GM12878 (cell line): Measurements from ENCODE around the gene USP36. TPM values are rescaled to one million over a fixed set of nuclear protein-coding genes. Genes with fewer than 3 reads are reported as not detected.

Experiments
- BMI1 ChIP-seq: fragments of 450-650 bp; IDR thresholded peaks from 2 replicates; pipeline ENCODE4 v1.6.1; 2016; ENCODE audit warnings: mild to moderate bottlenecking, moderate library complexity, borderline replicate concordance
- CEBPB ChIP-seq, 2 experiments: fragments of 150-350 bp in 1 of 2; IDR thresholded peaks; 2 replicates each; pipeline ENCODE4 v1.6.1; 2012 to 2014; ENCODE audit warnings: low read depth in 2 of 2, low read length in 2 of 2, borderline replicate concordance in 1 of 2, inconsistent platforms in 1 of 2
- GABPA ChIP-seq: IDR thresholded peaks from 2 replicates; pipeline ENCODE4 v1.6.1; 2014; ENCODE audit warnings: antibody characterized with exemption, low read depth, mild to moderate bottlenecking, inconsistent platforms
- MEF2A ChIP-seq: IDR thresholded peaks from 2 replicates; pipeline ENCODE4 v1.6.1; 2011; ENCODE audit warnings: low read depth, mild to moderate bottlenecking, low read length, moderate library complexity; ENCODE audit not compliant: insufficient read depth
- NFYA ChIP-seq: IDR thresholded peaks from 2 replicates; pipeline ENCODE4 v1.6.1; 2011; ENCODE audit warnings: low read depth, mild to moderate bottlenecking, low read length, improper control_type of control experiment, borderline replicate concordance
- RAD51 ChIP-seq: fragments of 450-650 bp; IDR thresholded peaks from 2 replicates; pipeline ENCODE4 v1.6.1; 2016; ENCODE audit warnings: moderate library complexity, mild to moderate bottlenecking, inconsistent platforms
- SIN3A ChIP-seq: IDR thresholded peaks from 2 replicates; pipeline ENCODE4 v1.6.1; 2012; ENCODE audit warnings: low read depth, low read length, improper control_type of control experiment
- SMARCA5 ChIP-seq: fragments of 450-650 bp; IDR thresholded peaks from 2 replicates; pipeline ENCODE4 v1.6.1; 2017; ENCODE audit warnings: mild to moderate bottlenecking
- SREBF1 ChIP-seq: IDR thresholded peaks from 2 replicates; pipeline ENCODE4 v1.6.1; 2012; ENCODE audit warnings: mild to moderate bottlenecking, low read length
- SRF ChIP-seq, 2 experiments: IDR thresholded peaks; 2 replicates each; pipeline ENCODE4 v1.6.1; 2011; ENCODE audit warnings: low read depth in 2 of 2, low read length in 2 of 2, mild to moderate bottlenecking in 1 of 2, moderate library complexity in 1 of 2
- TCF3 ChIP-seq: IDR thresholded peaks from 2 replicates; pipeline ENCODE4 v1.6.1; 2012; ENCODE audit warnings: low read depth, mild to moderate bottlenecking, low read length, borderline replicate concordance; ENCODE audit not compliant: insufficient read depth
- ZBED1 ChIP-seq: IDR thresholded peaks from 2 replicates; pipeline ENCODE4 v1.6.1; 2016; ENCODE audit warnings: borderline replicate concordance
- ZSCAN29 ChIP-seq: fragments of 450-650 bp; IDR thresholded peaks from 2 replicates; pipeline ENCODE4 v1.6.1; 2017; ENCODE audit warnings: mild to moderate bottlenecking, moderate library complexity
- polyA plus RNA-seq, 11 experiments: library from polyadenylated mRNA; depleted of rRNA in 4 of 11; unstranded in 6 of 11; stranded (reverse) in 5 of 11; fragments of >200 nt; fragmentation: Nextera tagmentation in 4 of 11; fragmentation: Illumina TruSeq in 1 of 11; extraction: Ambion mirVana in 4 of 11; extraction: Trizol in 1 of 11; gene quantifications; 1 replicate in 1 of 11; 2 replicates in 10 of 11; pipeline versions ENCODE4 v1.2.1 to v1.2.3, GENCODE V29; 2011 to 2016; ENCODE audit warnings: inconsistent platforms in 2 of 11, missing spikeins in 2 of 11, low read depth in 1 of 11
- total RNA-seq, 4 experiments: library from RNA; depleted of rRNA in 3 of 4; stranded (reverse); fragments of >200 nt in 3 of 4; fragmentation: Illumina TruSeq in 1 of 4; extraction: Trizol in 1 of 4; gene quantifications; 2 replicates each; pipeline versions ENCODE4 v1.2.1 to v1.2.3, GENCODE V29; 2013 to 2021
- TF ChIP-seq, protein P1 (sequence below): fragments of 450-650 bp; IDR thresholded peaks from 2 replicates; pipeline ENCODE4 v1.6.1; 2014; ENCODE audit warnings: mild to moderate bottlenecking
- TF ChIP-seq, protein P2 (sequence below): fragments of 450-650 bp; formaldehyde crosslinking; IDR thresholded peaks from 2 replicates; pipeline ENCODE4 v1.4.0; 2022; ENCODE audit warnings: mild to moderate bottlenecking, moderate library complexity
- TF ChIP-seq, protein P3 (sequence below): fragments of 450-650 bp; IDR thresholded peaks from 2 replicates; pipeline ENCODE4 v1.6.1; 2017; ENCODE audit warnings: mild to moderate bottlenecking, low read depth, inconsistent platforms; ENCODE audit not compliant: poor library complexity, severe bottlenecking
- TF ChIP-seq, protein P4 (sequence below): IDR thresholded peaks from 2 replicates; pipeline ENCODE4 v1.6.1; 2012; ENCODE audit warnings: improper control_type of control experiment, low read depth, low read length; ENCODE audit not compliant: insufficient replicate concordance

The USP36 gene
- total and polyA plus RNA-seq, 10 of the 15 experiments (the other 5 are each of a cell fraction or from before 2014, with no cell fraction given) = 7.2 to 65.7 (median 33.6) TPM

DNA sequence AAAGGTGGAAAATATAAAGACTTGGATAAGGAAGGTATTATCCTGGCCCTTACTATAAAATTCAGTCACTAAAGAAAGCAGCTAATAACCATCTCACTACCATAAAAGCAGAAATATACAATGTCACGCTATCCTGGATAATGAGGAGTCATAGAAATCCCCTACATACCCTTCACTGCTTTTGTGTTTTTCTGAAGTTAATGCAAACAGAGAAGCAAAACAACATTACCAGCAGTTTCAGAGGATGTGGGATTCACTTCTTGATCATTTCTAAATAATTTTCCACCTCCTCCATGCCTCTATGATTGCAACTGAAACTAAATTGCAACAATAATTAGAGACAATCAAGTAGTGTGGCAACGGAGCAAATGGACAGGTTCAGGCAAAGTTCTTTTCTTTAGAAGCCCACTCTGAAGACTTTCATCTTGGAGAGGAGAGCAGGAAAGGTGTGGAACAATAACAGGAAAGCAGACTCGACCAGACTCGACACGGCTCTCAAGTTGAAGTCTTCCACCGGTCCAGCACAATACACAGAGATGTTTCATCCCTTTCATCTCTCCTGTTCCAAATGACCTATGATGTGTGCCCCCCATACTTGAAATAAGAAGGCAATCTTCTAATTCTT is 68.7 kb downstream of the USP36 start (continued):
- TF ChIP-seq, protein P1, sequence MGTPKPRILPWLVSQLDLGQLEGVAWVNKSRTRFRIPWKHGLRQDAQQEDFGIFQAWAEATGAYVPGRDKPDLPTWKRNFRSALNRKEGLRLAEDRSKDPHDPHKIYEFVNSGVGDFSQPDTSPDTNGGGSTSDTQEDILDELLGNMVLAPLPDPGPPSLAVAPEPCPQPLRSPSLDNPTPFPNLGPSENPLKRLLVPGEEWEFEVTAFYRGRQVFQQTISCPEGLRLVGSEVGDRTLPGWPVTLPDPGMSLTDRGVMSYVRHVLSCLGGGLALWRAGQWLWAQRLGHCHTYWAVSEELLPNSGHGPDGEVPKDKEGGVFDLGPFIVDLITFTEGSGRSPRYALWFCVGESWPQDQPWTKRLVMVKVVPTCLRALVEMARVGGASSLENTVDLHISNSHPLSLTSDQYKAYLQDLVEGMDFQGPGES = no peak
- no peak for TF ChIP-seq NFYA
- no peak for TF ChIP-seq SIN3A
- TF ChIP-seq SRF (IDR thresholded peaks at IDR 0.05; ENCODE audit: low read depth in 2 of 2, low read length in 2 of 2) = peak in 1 of 2 experiments; percentile 54; a peak in 1 of 4 replicates
- TF ChIP-seq, protein P2, sequence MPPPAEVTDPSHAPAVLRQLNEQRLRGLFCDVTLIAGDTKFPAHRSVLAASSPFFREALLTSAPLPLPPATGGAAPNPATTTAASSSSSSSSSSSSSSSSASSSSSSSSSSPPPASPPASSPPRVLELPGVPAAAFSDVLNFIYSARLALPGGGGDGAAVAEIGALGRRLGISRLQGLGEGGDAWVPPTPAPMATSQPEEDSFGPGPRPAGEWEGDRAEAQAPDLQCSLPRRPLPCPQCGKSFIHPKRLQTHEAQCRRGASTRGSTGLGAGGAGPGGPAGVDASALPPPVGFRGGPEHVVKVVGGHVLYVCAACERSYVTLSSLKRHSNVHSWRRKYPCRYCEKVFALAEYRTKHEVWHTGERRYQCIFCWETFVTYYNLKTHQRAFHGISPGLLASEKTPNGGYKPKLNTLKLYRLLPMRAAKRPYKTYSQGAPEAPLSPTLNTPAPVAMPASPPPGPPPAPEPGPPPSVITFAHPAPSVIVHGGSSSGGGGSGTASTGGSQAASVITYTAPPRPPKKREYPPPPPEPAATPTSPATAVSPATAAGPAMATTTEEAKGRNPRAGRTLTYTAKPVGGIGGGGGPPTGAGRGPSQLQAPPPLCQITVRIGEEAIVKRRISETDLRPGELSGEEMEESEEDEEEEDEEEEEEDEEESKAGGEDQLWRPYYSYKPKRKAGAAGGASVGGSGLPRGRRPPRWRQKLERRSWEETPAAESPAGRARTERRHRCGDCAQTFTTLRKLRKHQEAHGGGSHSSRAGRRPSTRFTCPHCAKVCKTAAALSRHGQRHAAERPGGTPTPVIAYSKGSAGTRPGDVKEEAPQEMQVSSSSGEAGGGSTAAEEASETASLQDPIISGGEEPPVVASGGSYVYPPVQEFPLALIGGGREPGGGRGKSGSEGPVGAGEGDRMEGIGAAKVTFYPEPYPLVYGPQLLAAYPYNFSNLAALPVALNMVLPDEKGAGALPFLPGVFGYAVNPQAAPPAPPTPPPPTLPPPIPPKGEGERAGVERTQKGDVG (CRISPR knock-in tag) = no peak
- TF ChIP-seq ZSCAN29 = no peak
- peak; percentile 75; the same call in 1 of the 2 replicates for TF ChIP-seq BMI1
- TF ChIP-seq SREBF1 = no peak
- no peak for TF ChIP-seq GABPA
- TF ChIP-seq SMARCA5 = 0 out of 2 replicates have a peak, but pooled peaks have one; percentile 13
- TF ChIP-seq, protein P3, sequence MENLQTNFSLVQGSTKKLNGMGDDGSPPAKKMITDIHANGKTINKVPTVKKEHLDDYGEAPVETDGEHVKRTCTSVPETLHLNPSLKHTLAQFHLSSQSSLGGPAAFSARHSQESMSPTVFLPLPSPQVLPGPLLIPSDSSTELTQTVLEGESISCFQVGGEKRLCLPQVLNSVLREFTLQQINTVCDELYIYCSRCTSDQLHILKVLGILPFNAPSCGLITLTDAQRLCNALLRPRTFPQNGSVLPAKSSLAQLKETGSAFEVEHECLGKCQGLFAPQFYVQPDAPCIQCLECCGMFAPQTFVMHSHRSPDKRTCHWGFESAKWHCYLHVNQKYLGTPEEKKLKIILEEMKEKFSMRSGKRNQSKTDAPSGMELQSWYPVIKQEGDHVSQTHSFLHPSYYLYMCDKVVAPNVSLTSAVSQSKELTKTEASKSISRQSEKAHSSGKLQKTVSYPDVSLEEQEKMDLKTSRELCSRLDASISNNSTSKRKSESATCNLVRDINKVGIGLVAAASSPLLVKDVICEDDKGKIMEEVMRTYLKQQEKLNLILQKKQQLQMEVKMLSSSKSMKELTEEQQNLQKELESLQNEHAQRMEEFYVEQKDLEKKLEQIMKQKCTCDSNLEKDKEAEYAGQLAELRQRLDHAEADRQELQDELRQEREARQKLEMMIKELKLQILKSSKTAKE = peak; percentile 68
- TF ChIP-seq, protein P4, sequence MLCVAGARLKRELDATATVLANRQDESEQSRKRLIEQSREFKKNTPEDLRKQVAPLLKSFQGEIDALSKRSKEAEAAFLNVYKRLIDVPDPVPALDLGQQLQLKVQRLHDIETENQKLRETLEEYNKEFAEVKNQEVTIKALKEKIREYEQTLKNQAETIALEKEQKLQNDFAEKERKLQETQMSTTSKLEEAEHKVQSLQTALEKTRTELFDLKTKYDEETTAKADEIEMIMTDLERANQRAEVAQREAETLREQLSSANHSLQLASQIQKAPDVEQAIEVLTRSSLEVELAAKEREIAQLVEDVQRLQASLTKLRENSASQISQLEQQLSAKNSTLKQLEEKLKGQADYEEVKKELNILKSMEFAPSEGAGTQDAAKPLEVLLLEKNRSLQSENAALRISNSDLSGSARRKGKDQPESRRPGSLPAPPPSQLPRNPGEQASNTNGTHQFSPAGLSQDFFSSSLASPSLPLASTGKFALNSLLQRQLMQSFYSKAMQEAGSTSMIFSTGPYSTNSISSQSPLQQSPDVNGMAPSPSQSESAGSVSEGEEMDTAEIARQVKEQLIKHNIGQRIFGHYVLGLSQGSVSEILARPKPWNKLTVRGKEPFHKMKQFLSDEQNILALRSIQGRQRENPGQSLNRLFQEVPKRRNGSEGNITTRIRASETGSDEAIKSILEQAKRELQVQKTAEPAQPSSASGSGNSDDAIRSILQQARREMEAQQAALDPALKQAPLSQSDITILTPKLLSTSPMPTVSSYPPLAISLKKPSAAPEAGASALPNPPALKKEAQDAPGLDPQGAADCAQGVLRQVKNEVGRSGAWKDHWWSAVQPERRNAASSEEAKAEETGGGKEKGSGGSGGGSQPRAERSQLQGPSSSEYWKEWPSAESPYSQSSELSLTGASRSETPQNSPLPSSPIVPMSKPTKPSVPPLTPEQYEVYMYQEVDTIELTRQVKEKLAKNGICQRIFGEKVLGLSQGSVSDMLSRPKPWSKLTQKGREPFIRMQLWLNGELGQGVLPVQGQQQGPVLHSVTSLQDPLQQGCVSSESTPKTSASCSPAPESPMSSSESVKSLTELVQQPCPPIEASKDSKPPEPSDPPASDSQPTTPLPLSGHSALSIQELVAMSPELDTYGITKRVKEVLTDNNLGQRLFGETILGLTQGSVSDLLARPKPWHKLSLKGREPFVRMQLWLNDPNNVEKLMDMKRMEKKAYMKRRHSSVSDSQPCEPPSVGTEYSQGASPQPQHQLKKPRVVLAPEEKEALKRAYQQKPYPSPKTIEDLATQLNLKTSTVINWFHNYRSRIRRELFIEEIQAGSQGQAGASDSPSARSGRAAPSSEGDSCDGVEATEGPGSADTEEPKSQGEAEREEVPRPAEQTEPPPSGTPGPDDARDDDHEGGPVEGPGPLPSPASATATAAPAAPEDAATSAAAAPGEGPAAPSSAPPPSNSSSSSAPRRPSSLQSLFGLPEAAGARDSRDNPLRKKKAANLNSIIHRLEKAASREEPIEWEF = no peak
- no peak for TF ChIP-seq RAD51
- no peak for TF ChIP-seq CEBPB (IDR thresholded peaks at IDR 0.05; ENCODE audit: borderline replicate concordance in 1 of 2, low read depth in 2 of 2, low read length in 2 of 2)
- peak; percentile 66; the same call in 1 of the 2 replicates for TF ChIP-seq ZBED1
- 0 out of 2 replicates have a peak, but pooled peaks have one; percentile 33 for TF ChIP-seq MEF2A
- TF ChIP-seq TCF3 = no peak
